Sigmoid colon (tissue), 4 donors: Measurements from ENCODE around the gene AK5.

Experiments
- CTCF ChIP-seq, 4 experiments: fragments of 450-650 bp in 3 of 4; fragments of 200-600 bp in 1 of 4; IDR thresholded peaks; one replicate each; pipeline ENCODE4 v1.5.1; 2016 to 2019; ENCODE audit warnings: antibody characterized with exemption in 4 of 4, mild to moderate bottlenecking in 3 of 4, moderate library complexity in 2 of 4
- EP300 ChIP-seq, 4 donors: sonication (generic); formaldehyde crosslinking; IDR thresholded peaks; one replicate each; pipeline ENCODE4 v1.6.1; 2017; ENCODE audit warnings: antibody characterized with exemption in 4 of 4
- POLR2A ChIP-seq, 2 donors: fragments of 450-650 bp; IDR thresholded peaks; one replicate each; pipeline ENCODE4 v1.6.1; 2016; ENCODE audit warnings: antibody characterized with exemption in 2 of 2, mild to moderate bottlenecking in 2 of 2, moderate library complexity in 2 of 2
- POLR2AphosphoS5 ChIP-seq, 4 donors: sonication (generic); formaldehyde crosslinking; IDR thresholded peaks; one replicate each; pipeline ENCODE4 v1.6.1; 2017; ENCODE audit warnings: antibody characterized with exemption in 4 of 4

- TF ChIP-seq CTCF (IDR thresholded peaks at IDR 0.05) (no peak), POLR2A (IDR thresholded peaks at IDR 0.05) (no peak), POLR2AphosphoS5 (IDR thresholded peaks at IDR 0.05) (no peak), EP300 (IDR thresholded peaks at IDR 0.05) (no peak)
Observed at GRCh38 chr1:77532641-77533040, 250.8 kb downstream of the AK5 start.
